ENCODE data around the gene DTNA.

- TF ChIP-seq, protein P1, sequence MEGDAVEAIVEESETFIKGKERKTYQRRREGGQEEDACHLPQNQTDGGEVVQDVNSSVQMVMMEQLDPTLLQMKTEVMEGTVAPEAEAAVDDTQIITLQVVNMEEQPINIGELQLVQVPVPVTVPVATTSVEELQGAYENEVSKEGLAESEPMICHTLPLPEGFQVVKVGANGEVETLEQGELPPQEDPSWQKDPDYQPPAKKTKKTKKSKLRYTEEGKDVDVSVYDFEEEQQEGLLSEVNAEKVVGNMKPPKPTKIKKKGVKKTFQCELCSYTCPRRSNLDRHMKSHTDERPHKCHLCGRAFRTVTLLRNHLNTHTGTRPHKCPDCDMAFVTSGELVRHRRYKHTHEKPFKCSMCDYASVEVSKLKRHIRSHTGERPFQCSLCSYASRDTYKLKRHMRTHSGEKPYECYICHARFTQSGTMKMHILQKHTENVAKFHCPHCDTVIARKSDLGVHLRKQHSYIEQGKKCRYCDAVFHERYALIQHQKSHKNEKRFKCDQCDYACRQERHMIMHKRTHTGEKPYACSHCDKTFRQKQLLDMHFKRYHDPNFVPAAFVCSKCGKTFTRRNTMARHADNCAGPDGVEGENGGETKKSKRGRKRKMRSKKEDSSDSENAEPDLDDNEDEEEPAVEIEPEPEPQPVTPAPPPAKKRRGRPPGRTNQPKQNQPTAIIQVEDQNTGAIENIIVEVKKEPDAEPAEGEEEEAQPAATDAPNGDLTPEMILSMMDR (IDR thresholded peaks at IDR 0.05) = no peak
- TF ChIP-seq TCF7L2 (IDR thresholded peaks at IDR 0.05; ENCODE audit: low read depth, low read length) = no peak
- no peak for TF ChIP-seq POLR2AphosphoS5 (IDR thresholded peaks at IDR 0.05; ENCODE audit: low read depth, low read length)
These were observed 16.3 kb downstream of the DTNA start for GRCh38 chr18:34726286-34727004.

Data from Panc1 (cell line).